GM13976 (cell line): Measurements from ENCODE around the gene YWHAB.

Experiments
- DNase-seq: peaks from one replicate; pipeline ENCODE4 v3.0.0; 2012; ENCODE audit warnings: low spot score
- CTCF ChIP-seq: IDR thresholded peaks from 2 replicates; pipeline ENCODE4 v1.5.1; 2012; ENCODE audit warnings: borderline replicate concordance, mild to moderate bottlenecking; ENCODE audit not compliant: insufficient read depth; ENCODE audit errors: extremely low read depth, missing control alignments, control extremely low read depth
- in situ Hi-C: fragments of 300-500 bp; cut with MboI; formaldehyde crosslinking; loops from one replicate; pipeline ENCODE4 v1.12.0; 2022; ENCODE audit warnings: low sequenced_read_pairs, mixed read lengths, inconsistent platforms; ENCODE audit not compliant: unreplicated experiment

YWHAB gene

GRCh38 chr20:44932916-44933315 is 47.4 kb downstream of the YWHAB start:
- in situ Hi-C loops, result no loop called here
- no peak for TF ChIP-seq CTCF
- DNase-seq, result no peak

- no peak for TF ChIP-seq CTCF
- no peak for DNase-seq
- in situ Hi-C loops, result no loop called here
Measured at GRCh38 chr20:44936510-44936909, 51.0 kb downstream of the YWHAB start.

- no peak for DNase-seq
- no peak for TF ChIP-seq CTCF
- in situ Hi-C loops, result no loop called here
Measured at GRCh38 chr20:44938637-44939036, 53.1 kb downstream of the YWHAB start.

- no peak for TF ChIP-seq CTCF
- in situ Hi-C loops, result no loop called here
- DNase-seq, result no peak
Measured at GRCh38 chr20:44941120-44941691, 55.7 kb downstream of the YWHAB start.

- no peak for TF ChIP-seq CTCF
- no peak for DNase-seq
- in situ Hi-C loops, result no loop called here
Measured at GRCh38 chr20:44942264-44942973, 56.9 kb downstream of the YWHAB start.

- in situ Hi-C loops, result no loop called here
- no peak for DNase-seq
- TF ChIP-seq CTCF, result no peak
Measured at GRCh38 chr20:44943828-44944227, 58.3 kb downstream of the YWHAB start.

GRCh38 chr20:44945261-44945660 is 59.8 kb downstream of the YWHAB start:
- no peak for TF ChIP-seq CTCF
- no peak for DNase-seq
- in situ Hi-C loops, result no loop called here
